ENCODE measurements around the gene HELZ2. TPM values are rescaled to one million over a fixed set of nuclear protein-coding genes. Genes with fewer than 3 reads are reported as not detected.
"Not testable (repeated sequence)": the region's sequence is repeated elsewhere in the genome, so short reads cannot be mapped to it uniquely, and the experiment has no call there.

The HELZ2 gene
- total RNA-seq, 1 donor from 2014 or later, result 12.5 TPM

GRCh38 chr20:63565021-63565698, 8.9 kb downstream of the HELZ2 start:
- Histone ChIP-seq H3K27me3 (ENCODE audit: control insufficient read depth in 3 of 3, insufficient read depth in 3 of 3, low read length in 3 of 3) (peaks cover 4 to 9% (median 4%) of the 10 kb centered on the region in 3 donors), H3K9ac (ENCODE audit: low read depth in 1 of 3, low read length in 3 of 3) (no peak overlapping the region), H3K27ac (ENCODE audit: low read depth, low read length) (no peak overlapping the region), H3K36me3 (ENCODE audit: control insufficient read depth in 3 of 3, insufficient read depth in 3 of 3, low read length in 3 of 3) (peaks cover 0 to 10% (median 5%) of the 10 kb centered on the region in 3 donors), H3K9me3 (ENCODE audit: control insufficient read depth in 3 of 3, low read length in 3 of 3) (no peaks in the 10 kb centered on the region), H3K4me1 (ENCODE audit: control insufficient read depth in 3 of 3, insufficient read depth in 3 of 3, low read length in 3 of 3) (peaks cover 0 to 10% (median 0%) of the 10 kb centered on the region in 3 donors), H3K4me3 (ENCODE audit: low read length in 3 of 3) (no peak overlapping the region)

- Histone ChIP-seq H3K9me3 (ENCODE audit: control insufficient read depth in 3 of 3, low read length in 3 of 3) (no peaks in the 10 kb centered on the region), H3K9ac (ENCODE audit: low read depth in 1 of 3, low read length in 3 of 3) (no peak overlapping the region), H3K27me3 (ENCODE audit: control insufficient read depth in 3 of 3, insufficient read depth in 3 of 3, low read length in 3 of 3) (peaks cover 3 to 4% (median 4%) of the 10 kb centered on the region in 3 donors), H3K4me1 (ENCODE audit: control insufficient read depth in 3 of 3, insufficient read depth in 3 of 3, low read length in 3 of 3) (peaks cover 0 to 10% (median 0%) of the 10 kb centered on the region in 3 donors), H3K36me3 (ENCODE audit: control insufficient read depth in 3 of 3, insufficient read depth in 3 of 3, low read length in 3 of 3) (peaks cover 0 to 10% (median 5%) of the 10 kb centered on the region in 3 donors), H3K27ac (ENCODE audit: low read depth, low read length) (no peak overlapping the region), H3K4me3 (ENCODE audit: low read length in 3 of 3) (no peak overlapping the region)
Observed at GRCh38 chr20:63564036-63564810, 9.8 kb downstream of the HELZ2 start.

GRCh38 chr20:63563225-63563935, 10.7 kb downstream of the HELZ2 start:
- Histone ChIP-seq H3K4me1 (ENCODE audit: control insufficient read depth in 3 of 3, insufficient read depth in 3 of 3, low read length in 3 of 3) (peaks cover 0 to 2% (median 0%) of the 10 kb centered on the region in 3 donors), H3K9ac (ENCODE audit: low read depth in 1 of 3, low read length in 3 of 3) (no peak overlapping the region), H3K4me3 (ENCODE audit: low read length in 3 of 3) (no peak overlapping the region), H3K9me3 (ENCODE audit: control insufficient read depth in 3 of 3, low read length in 3 of 3) (no peaks in the 10 kb centered on the region), H3K36me3 (ENCODE audit: control insufficient read depth in 3 of 3, insufficient read depth in 3 of 3, low read length in 3 of 3) (peaks cover 0 to 10% (median 5%) of the 10 kb centered on the region in 3 donors), H3K27me3 (ENCODE audit: control insufficient read depth in 3 of 3, insufficient read depth in 3 of 3, low read length in 3 of 3) (peaks cover 0 to 2% (median under 1%) of the 10 kb centered on the region in 3 donors), H3K27ac (ENCODE audit: low read depth, low read length) (no peak overlapping the region)

GRCh38 chr20:63562461-63563224, 11.4 kb downstream of the HELZ2 start:
- H3K27me3 ChIP-seq (ENCODE audit: control insufficient read depth in 3 of 3, insufficient read depth in 3 of 3, low read length in 3 of 3), result no peaks in the 10 kb centered on the region
- H3K4me1 ChIP-seq (ENCODE audit: control insufficient read depth in 3 of 3, insufficient read depth in 3 of 3, low read length in 3 of 3), result no peaks in the 10 kb centered on the region
- H3K9ac ChIP-seq (ENCODE audit: low read depth in 1 of 3, low read length in 3 of 3), result no peak overlapping the region
- H3K9me3 ChIP-seq (ENCODE audit: control insufficient read depth in 3 of 3, low read length in 3 of 3), result no peaks in the 10 kb centered on the region
- peaks cover 0 to 10% (median 5%) of the 10 kb centered on the region in 3 donors for H3K36me3 ChIP-seq (ENCODE audit: control insufficient read depth in 3 of 3, insufficient read depth in 3 of 3, low read length in 3 of 3)
- no peak overlapping the region for H3K4me3 ChIP-seq (ENCODE audit: low read length in 3 of 3)
- H3K27ac ChIP-seq (ENCODE audit: low read depth, low read length), result no peak overlapping the region

- H3K36me3 ChIP-seq (ENCODE audit: control insufficient read depth in 3 of 3, insufficient read depth in 3 of 3, low read length in 3 of 3), result peaks cover 0 to 10% (median 5%) of the 10 kb centered on the region in 3 donors
Observed at GRCh38 chr20:63561624-63562396, 12.2 kb downstream of the HELZ2 start.

GRCh38 chr20:63560856-63561609, 13.0 kb downstream of the HELZ2 start:
- Histone ChIP-seq H3K4me1 (ENCODE audit: control insufficient read depth in 3 of 3, insufficient read depth in 3 of 3, low read length in 3 of 3) (no peaks in the 10 kb centered on the region), H3K9me3 (ENCODE audit: control insufficient read depth in 3 of 3, low read length in 3 of 3) (no peaks in the 10 kb centered on the region), H3K9ac (ENCODE audit: low read depth in 1 of 3, low read length in 3 of 3) (no peak overlapping the region), H3K27ac (ENCODE audit: low read depth, low read length) (no peak overlapping the region), H3K27me3 (ENCODE audit: control insufficient read depth in 3 of 3, insufficient read depth in 3 of 3, low read length in 3 of 3) (no peaks in the 10 kb centered on the region), H3K36me3 (ENCODE audit: control insufficient read depth in 3 of 3, insufficient read depth in 3 of 3, low read length in 3 of 3) (peaks cover 0 to 10% (median 5%) of the 10 kb centered on the region in 3 donors), H3K4me3 (ENCODE audit: low read length in 3 of 3) (no peak overlapping the region)

More at GRCh38 chr20:63561624-63562396, 12.2 kb downstream of the HELZ2 start:
- no peaks in the 10 kb centered on the region for H3K4me1 ChIP-seq (ENCODE audit: control insufficient read depth in 3 of 3, insufficient read depth in 3 of 3, low read length in 3 of 3)
- no peak overlapping the region for H3K4me3 ChIP-seq (ENCODE audit: low read length in 3 of 3)
- no peak overlapping the region for H3K27ac ChIP-seq (ENCODE audit: low read depth, low read length)
- no peaks in the 10 kb centered on the region for H3K27me3 ChIP-seq (ENCODE audit: control insufficient read depth in 3 of 3, insufficient read depth in 3 of 3, low read length in 3 of 3)
- H3K9ac ChIP-seq (ENCODE audit: low read depth in 1 of 3, low read length in 3 of 3), result no peak overlapping the region
- H3K9me3 ChIP-seq (ENCODE audit: control insufficient read depth in 3 of 3, low read length in 3 of 3), result no peaks in the 10 kb centered on the region

GRCh38 chr20:63560333-63560805, 13.7 kb downstream of the HELZ2 start:
- Histone ChIP-seq H3K36me3 (ENCODE audit: control insufficient read depth in 3 of 3, insufficient read depth in 3 of 3, low read length in 3 of 3) (peaks cover 0 to 10% (median 5%) of the 10 kb centered on the region in 3 donors), H3K9ac (ENCODE audit: low read depth in 1 of 3, low read length in 3 of 3) (no peak overlapping the region), H3K9me3 (ENCODE audit: control insufficient read depth in 3 of 3, low read length in 3 of 3) (no peaks in the 10 kb centered on the region), H3K27me3 (ENCODE audit: control insufficient read depth in 3 of 3, insufficient read depth in 3 of 3, low read length in 3 of 3) (peaks cover 0 to 5% (median 3%) of the 10 kb centered on the region in 3 donors), H3K27ac (ENCODE audit: low read depth, low read length) (no peak overlapping the region), H3K4me1 (ENCODE audit: control insufficient read depth in 3 of 3, insufficient read depth in 3 of 3, low read length in 3 of 3) (no peaks in the 10 kb centered on the region), H3K4me3 (ENCODE audit: low read length in 3 of 3) (no peak overlapping the region)

- not testable (repeated sequence) for H3K27ac ChIP-seq (ENCODE audit: low read depth, low read length); H3K4me1 ChIP-seq (ENCODE audit: control insufficient read depth in 3 of 3, insufficient read depth in 3 of 3, low read length in 3 of 3); H3K27me3 ChIP-seq (ENCODE audit: control insufficient read depth in 3 of 3, insufficient read depth in 3 of 3, low read length in 3 of 3); H3K36me3 ChIP-seq (ENCODE audit: control insufficient read depth in 3 of 3, insufficient read depth in 3 of 3, low read length in 3 of 3); H3K4me3 ChIP-seq (ENCODE audit: low read length in 3 of 3); H3K9ac ChIP-seq (ENCODE audit: low read depth in 1 of 3, low read length in 3 of 3); H3K9me3 ChIP-seq (ENCODE audit: control insufficient read depth in 3 of 3, low read length in 3 of 3)
Observed at GRCh38 chr20:63559485-63560332, 14.3 kb downstream of the HELZ2 start.

Measured in skeletal muscle tissue (tissue), 4 donors.